Esophagus (tissue), 2 donors: ENCODE data around the gene A2ML1. TPM values are rescaled to one million over a fixed set of nuclear protein-coding genes. Genes with fewer than 3 reads are reported as not detected.
"Not testable (repeated sequence)": the region's sequence is repeated elsewhere in the genome, so short reads cannot be mapped to it uniquely, and the experiment has no call there.

Source experiments
- H3K27ac ChIP-seq, 2 donors: one replicate each; pipeline ENCODE4 v1.5.1; 2013; ENCODE audit warnings: low read depth in 2 of 2, mild to moderate bottlenecking in 2 of 2, inconsistent platforms in 1 of 2, low read length in 1 of 2, moderate library complexity in 1 of 2
- H3K27me3 ChIP-seq, 2 donors: one replicate each; pipeline ENCODE4 v1.6.1; 2013; ENCODE audit warnings: low read length in 2 of 2, control low read depth in 1 of 2, mild to moderate bottlenecking in 1 of 2; ENCODE audit not compliant: insufficient read depth in 2 of 2, control insufficient read depth in 1 of 2
- H3K36me3 ChIP-seq, 2 donors: one replicate each; pipeline ENCODE4 v1.6.1; 2013; ENCODE audit warnings: low read length in 1 of 2; ENCODE audit not compliant: control insufficient read depth in 2 of 2, insufficient read depth in 2 of 2
- H3K4me1 ChIP-seq, 2 donors: one replicate each; pipeline ENCODE4 v1.6.1; 2013; ENCODE audit warnings: low read length in 1 of 2; ENCODE audit not compliant: control insufficient read depth in 2 of 2, insufficient read depth in 2 of 2
- H3K4me3 ChIP-seq, 2 donors: one replicate each; pipeline ENCODE4 v1.5.1; 2013; ENCODE audit warnings: low read length in 2 of 2, mild to moderate bottlenecking in 2 of 2, low read depth in 1 of 2, moderate library complexity in 1 of 2
- H3K9me3 ChIP-seq, 2 donors: one replicate each; pipeline ENCODE4 v1.6.1; 2013; ENCODE audit warnings: mild to moderate bottlenecking in 2 of 2, low read depth in 1 of 2, low read length in 1 of 2, moderate library complexity in 1 of 2; ENCODE audit not compliant: control insufficient read depth in 2 of 2, insufficient read depth in 1 of 2
- WGBS, 2 donors: extraction: QIAGEN DNeasy Blood & Tissue Kit; methylation state at CpG; one replicate each; pipeline ENCODE4 v1.1.7; 2013; 5-methylcytosine and 5-hydroxymethylcytosine counted together
- polyA plus RNA-seq, 2 donors: library from polyadenylated mRNA; stranded (reverse); fragments of 200-250 nt; gene quantifications; one replicate each; pipeline ENCODE4 v1.2.3, GENCODE V29; 2013
- donor health status: healthy with polysubstance abuse.
- donor health status: Bipolar disorder and iron deficiency.

Gene A2ML1
- polyA plus RNA-seq, 2 donors, result 477 to 614 TPM

DNA sequence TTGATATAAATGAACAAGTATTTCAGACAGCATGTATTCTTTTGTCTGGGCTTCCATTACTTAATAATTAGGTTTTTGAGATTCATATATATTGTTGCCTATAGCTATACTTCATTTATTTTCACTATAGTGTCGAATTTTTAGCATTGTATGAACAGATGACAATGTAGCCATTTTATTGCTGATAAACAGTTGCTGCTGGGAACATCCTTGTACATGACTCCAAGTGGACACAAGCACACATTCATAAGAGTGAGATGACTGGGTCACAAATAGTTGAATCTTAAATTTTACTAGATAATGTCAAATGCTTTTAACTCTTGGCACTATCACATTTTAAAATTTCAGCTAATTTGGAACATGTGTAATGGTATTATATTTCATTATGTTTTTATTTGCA lies 72.6 kb downstream of the A2ML1 start:
- no peak overlapping the region for H3K4me3 ChIP-seq
- 63 to 69% methylated on average over 1 of the region's 1 CpG for WGBS, 2 donors
- H3K36me3 ChIP-seq, result no peaks in the 10 kb centered on the region

DNA sequence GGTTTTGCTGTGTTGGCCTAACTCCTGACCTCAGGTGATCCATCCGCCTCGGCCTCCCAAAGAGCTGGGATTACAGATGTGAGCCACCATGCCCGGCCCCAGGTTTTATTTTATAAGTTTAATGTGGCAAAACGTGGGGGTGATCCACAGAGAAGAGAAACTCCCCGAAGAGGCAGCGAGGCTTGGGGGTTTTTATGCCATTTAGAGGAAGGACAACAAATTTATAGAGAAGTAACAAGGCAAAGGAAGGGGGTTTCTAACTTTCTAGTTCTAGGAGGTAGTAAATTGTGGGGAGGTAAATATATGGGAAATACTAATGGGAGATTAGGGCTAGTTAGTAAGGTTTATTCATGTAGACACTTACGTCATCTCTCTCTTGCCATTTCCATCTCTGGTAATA lies 74.7 kb downstream of the A2ML1 start:
- no peaks in the 10 kb centered on the region for H3K4me1 ChIP-seq
- peak overlapping the region; percentile 6 to 50 for H3K27ac ChIP-seq
- no peaks in the 10 kb centered on the region for H3K27me3 ChIP-seq
- no peaks in the 10 kb centered on the region for H3K9me3 ChIP-seq
- WGBS, 2 donors, result 88 to 89% methylated on average over 7 of the region's 7 CpGs
- H3K4me3 ChIP-seq, result no peak overlapping the region
- H3K36me3 ChIP-seq, result no peaks in the 10 kb centered on the region

More for the DNA sequence above, 72.6 kb downstream of the A2ML1 start:
- no peaks in the 10 kb centered on the region for H3K27me3 ChIP-seq
- H3K27ac ChIP-seq, result no peak overlapping the region
- no peaks in the 10 kb centered on the region for H3K4me1 ChIP-seq
- no peaks in the 10 kb centered on the region for H3K9me3 ChIP-seq

DNA sequence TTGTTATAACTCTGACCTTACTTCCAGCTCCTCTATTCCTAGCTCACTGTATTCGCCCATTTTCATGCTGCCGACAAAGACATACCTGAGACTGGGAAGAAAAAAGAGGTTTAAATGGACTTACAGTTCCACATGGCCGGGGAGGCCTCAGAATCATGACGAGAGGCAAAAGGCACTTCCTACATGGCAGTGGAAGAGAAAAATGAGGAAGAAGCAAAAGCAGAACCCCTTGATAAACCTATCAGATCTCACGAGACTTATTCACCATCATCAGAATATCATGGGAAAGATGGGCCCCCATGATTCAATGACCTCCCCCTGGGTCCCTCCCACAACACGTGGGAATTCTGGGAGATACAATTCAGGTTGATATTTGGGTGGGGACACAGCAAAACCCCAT lies 77.4 kb downstream of the A2ML1 start:
- WGBS, 2 donors, result 80 to 87% methylated on average over 6 of the region's 6 CpGs
- H3K36me3 ChIP-seq, result no peaks in the 10 kb centered on the region
- no peak overlapping the region for H3K27ac ChIP-seq
- no peak overlapping the region for H3K4me3 ChIP-seq
- no peaks in the 10 kb centered on the region for H3K9me3 ChIP-seq
- no peaks in the 10 kb centered on the region for H3K27me3 ChIP-seq
- no peaks in the 10 kb centered on the region for H3K4me1 ChIP-seq

DNA sequence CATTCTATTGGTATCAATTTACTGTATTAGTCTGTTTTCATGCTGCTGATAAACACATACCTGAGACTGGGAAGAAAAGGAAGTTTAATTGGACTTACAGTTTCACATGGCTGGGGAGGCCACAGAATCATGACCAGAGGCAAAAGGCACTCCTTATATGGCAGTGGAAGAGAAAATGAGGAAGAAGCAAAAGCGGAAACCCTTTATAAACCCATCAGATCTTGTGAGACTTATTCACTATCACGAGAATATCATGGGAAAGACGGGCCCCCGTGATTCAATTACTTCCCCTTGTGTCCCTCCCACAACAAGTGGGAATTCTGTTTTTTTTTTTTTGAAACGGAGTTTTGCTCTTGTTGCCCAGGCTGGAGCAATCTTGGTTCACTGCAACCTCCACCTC lies 80.3 kb downstream of the A2ML1 start:
- not testable (repeated sequence) for H3K27ac ChIP-seq

DNA sequence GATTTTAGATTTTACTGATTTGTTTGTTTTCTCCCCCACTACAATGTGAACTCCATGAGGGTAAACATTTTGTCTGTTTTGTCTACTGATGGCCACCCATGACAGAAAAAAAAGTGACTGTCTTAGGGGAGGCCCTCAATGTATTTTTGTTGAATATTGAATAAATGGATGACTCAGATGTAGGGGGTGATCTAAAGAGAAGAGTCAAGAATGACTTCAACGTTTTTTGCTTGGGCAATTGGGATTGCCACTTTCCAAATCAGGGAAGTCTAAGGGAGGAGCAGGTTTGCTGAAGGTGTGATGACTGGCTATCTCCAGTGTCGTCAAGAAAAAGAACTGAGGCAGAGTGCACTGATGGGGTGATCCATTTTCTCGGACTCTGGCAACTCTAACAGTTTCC lies 81.2 kb downstream of the A2ML1 start:
- Histone ChIP-seq H3K27me3 (no peaks in the 10 kb centered on the region), H3K4me1 (no peaks in the 10 kb centered on the region), H3K36me3 (no peaks in the 10 kb centered on the region), H3K9me3 (no peaks in the 10 kb centered on the region), H3K4me3 (no peak overlapping the region), H3K27ac (no peak overlapping the region)
- WGBS, 2 donors, result 76 to 77% methylated on average over 3 of the region's 3 CpGs

More for the DNA sequence above, 80.3 kb downstream of the A2ML1 start:
- not testable (repeated sequence) for H3K27me3 ChIP-seq, H3K36me3 ChIP-seq, H3K4me1 ChIP-seq, H3K9me3 ChIP-seq, H3K4me3 ChIP-seq
- 69 to 83% methylated on average over 5 of the region's 5 CpGs for WGBS, 2 donors

DNA sequence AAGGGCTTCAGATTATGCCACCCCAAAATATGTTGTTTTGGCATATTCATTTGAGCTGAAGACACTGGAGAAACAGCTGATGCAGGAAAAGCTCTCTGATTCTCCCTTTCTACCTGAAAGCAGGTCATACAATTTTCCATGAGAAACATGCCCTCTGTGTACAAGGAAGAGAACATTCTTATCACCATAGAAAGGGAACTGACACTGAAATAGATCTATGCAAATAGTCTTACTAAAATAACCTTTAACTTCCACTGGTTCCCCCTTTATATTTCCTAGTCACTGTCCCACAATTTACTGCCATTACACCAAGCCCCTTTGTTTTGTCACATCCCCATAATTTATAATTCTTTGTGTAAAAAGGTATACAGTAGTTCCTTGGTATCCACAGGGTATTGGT lies 82.2 kb downstream of the A2ML1 start:
- H3K4me1 ChIP-seq, result no peaks in the 10 kb centered on the region
- H3K27me3 ChIP-seq, result no peaks in the 10 kb centered on the region
- no peak overlapping the region for H3K27ac ChIP-seq
- no peaks in the 10 kb centered on the region for H3K9me3 ChIP-seq
- H3K4me3 ChIP-seq, result no peak overlapping the region
- no peaks in the 10 kb centered on the region for H3K36me3 ChIP-seq

DNA sequence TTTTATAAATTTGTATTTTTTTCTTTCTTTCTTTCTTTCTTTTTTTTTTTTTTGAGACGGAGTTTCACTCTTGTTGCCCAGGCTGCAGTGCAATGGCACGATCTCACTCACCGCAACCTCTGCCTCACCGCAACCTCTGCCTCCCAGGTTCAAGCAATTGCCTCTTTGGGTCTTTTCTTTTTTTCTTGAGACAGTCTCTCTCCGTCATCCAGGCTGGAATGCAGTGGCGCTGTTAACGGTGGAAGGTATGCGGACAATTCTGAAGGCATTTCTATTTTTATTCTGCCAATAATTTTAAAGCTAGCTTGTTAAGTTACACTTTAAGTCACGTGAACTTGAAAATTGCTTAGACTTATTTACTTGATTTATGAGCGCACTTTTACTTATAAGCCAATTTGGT lies 83.1 kb downstream of the A2ML1 start:
- Histone ChIP-seq H3K4me3 (no peak overlapping the region), H3K27ac (no peak overlapping the region), H3K4me1 (no peaks in the 10 kb centered on the region), H3K27me3 (no peaks in the 10 kb centered on the region), H3K9me3 (no peaks in the 10 kb centered on the region), H3K36me3 (no peaks in the 10 kb centered on the region)
- WGBS, 2 donors, result 78 to 85% methylated on average over 7 to 10 of the region's 10 CpGs

DNA sequence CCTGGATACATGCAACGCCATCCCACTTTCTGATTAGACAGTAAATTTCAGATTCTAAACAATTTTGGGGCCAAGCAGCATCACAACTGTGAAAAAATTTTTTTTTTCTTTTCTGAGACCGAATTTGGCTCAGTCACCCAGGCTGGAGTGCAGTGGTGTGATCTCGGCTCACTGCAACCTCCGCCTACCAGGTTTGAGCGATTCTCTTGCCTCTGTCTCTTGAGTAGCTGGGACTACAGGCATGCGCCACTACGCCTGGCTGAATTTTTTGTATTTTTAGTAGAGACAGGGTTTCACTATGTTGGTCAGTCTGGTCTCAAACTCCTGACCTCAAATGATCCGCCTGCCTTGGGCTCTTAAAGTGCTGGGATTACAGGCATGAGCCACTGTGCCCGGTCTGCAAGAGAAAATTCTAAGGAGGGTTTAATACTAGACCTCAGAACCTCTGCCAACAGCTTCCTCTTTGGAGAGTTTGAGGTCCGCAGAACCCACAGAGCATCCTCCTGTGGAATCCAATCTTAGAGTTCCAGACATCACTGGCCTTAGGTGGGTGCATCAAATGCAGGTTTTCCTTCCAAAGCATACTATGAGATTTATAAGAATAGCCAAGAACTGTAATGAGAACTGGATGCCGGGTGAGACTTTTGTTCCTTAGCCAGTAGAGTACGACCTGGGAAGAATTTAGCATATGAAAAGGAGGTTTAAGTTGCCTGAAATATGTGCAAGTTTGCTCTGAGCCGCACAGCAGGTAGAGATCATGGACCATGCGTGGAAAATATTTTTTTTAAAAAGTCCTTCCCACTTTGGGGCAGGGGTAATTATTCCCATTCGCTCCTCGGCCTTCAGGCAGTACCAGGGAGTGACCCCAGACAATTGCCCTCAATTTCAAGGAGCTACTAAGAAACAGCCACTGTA lies 84.1 kb downstream of the A2ML1 start:
- no peaks in the 10 kb centered on the region for H3K27me3 ChIP-seq

DNA sequence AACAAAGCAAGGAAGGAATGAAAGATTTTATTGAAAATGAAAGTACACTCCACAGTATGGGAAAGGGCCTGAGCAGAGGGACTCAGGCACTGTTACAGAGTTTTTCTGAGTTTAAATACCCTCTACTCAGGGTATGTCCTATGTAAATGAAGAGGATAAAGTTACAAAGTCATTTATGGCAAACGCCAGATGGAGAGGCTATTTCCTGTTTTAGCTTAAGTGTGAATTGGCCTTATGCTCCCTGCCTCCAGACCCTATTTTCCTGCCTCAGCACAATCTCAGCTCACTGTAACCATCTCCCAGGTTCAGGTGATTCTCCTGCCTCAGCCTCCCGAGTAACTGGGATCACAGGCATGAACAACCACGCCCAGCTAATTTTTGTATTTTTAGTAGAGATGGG lies 85.1 kb downstream of the A2ML1 start:
- no peaks in the 10 kb centered on the region for H3K27me3 ChIP-seq
- H3K27ac ChIP-seq, result no peak overlapping the region
- 79 to 87% methylated on average over 3 of the region's 3 CpGs for WGBS, 2 donors
- no peaks in the 10 kb centered on the region for H3K9me3 ChIP-seq
- H3K4me3 ChIP-seq, result no peak overlapping the region
- H3K4me1 ChIP-seq, result no peaks in the 10 kb centered on the region
- H3K36me3 ChIP-seq, result no peaks in the 10 kb centered on the region

More for the DNA sequence above, 84.1 kb downstream of the A2ML1 start:
- 86 to 87% methylated on average over 16 of the region's 16 CpGs for WGBS, 2 donors
- Histone ChIP-seq H3K27ac (no peak overlapping the region), H3K4me3 (no peak overlapping the region), H3K4me1 (no peaks in the 10 kb centered on the region), H3K36me3 (no peaks in the 10 kb centered on the region), H3K9me3 (no peaks in the 10 kb centered on the region)

DNA sequence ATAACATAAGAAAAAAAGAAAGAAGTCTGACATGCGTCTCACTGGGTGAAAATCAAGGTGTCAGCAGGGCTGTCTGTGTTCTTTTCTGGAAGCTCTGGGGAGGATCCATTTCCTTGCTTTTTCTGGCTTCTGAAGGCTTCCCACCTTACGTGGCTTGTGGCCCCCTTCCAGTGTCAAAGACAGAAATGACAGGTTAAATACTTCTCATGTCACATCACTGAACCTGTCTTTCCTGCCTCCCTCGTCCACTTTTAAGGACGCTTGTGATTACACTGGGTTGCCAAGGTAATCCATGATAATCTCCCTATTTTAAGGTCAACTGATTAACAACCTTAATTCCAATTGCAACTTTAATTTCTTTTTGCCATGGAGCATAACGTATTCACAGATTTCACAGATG lies 87.3 kb downstream of the A2ML1 start:
- Histone ChIP-seq H3K9me3 (no peaks in the 10 kb centered on the region), H3K4me3 (no peak overlapping the region), H3K27ac (no peak overlapping the region), H3K27me3 (no peaks in the 10 kb centered on the region), H3K4me1 (no peaks in the 10 kb centered on the region), H3K36me3 (no peaks in the 10 kb centered on the region)
- 66 to 69% methylated on average over 5 of the region's 5 CpGs for WGBS, 2 donors
